ENCODE results near the gene FOXF2. TPM values are rescaled to one million over a fixed set of nuclear protein-coding genes. Genes with fewer than 3 reads are reported as not detected.

FOXF2 gene
- total RNA-seq, 4 donors from 2014 or later: 0.51 to 0.88 (median 0.75) TPM; not detected in 1

GRCh38 chr6:1380625-1381427 is 8.6 kb upstream of the FOXF2 start:
- TF ChIP-seq, protein P1, sequence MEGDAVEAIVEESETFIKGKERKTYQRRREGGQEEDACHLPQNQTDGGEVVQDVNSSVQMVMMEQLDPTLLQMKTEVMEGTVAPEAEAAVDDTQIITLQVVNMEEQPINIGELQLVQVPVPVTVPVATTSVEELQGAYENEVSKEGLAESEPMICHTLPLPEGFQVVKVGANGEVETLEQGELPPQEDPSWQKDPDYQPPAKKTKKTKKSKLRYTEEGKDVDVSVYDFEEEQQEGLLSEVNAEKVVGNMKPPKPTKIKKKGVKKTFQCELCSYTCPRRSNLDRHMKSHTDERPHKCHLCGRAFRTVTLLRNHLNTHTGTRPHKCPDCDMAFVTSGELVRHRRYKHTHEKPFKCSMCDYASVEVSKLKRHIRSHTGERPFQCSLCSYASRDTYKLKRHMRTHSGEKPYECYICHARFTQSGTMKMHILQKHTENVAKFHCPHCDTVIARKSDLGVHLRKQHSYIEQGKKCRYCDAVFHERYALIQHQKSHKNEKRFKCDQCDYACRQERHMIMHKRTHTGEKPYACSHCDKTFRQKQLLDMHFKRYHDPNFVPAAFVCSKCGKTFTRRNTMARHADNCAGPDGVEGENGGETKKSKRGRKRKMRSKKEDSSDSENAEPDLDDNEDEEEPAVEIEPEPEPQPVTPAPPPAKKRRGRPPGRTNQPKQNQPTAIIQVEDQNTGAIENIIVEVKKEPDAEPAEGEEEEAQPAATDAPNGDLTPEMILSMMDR (IDR thresholded peaks at IDR 0.05; ENCODE audit: low read depth): no peak

DNA sequence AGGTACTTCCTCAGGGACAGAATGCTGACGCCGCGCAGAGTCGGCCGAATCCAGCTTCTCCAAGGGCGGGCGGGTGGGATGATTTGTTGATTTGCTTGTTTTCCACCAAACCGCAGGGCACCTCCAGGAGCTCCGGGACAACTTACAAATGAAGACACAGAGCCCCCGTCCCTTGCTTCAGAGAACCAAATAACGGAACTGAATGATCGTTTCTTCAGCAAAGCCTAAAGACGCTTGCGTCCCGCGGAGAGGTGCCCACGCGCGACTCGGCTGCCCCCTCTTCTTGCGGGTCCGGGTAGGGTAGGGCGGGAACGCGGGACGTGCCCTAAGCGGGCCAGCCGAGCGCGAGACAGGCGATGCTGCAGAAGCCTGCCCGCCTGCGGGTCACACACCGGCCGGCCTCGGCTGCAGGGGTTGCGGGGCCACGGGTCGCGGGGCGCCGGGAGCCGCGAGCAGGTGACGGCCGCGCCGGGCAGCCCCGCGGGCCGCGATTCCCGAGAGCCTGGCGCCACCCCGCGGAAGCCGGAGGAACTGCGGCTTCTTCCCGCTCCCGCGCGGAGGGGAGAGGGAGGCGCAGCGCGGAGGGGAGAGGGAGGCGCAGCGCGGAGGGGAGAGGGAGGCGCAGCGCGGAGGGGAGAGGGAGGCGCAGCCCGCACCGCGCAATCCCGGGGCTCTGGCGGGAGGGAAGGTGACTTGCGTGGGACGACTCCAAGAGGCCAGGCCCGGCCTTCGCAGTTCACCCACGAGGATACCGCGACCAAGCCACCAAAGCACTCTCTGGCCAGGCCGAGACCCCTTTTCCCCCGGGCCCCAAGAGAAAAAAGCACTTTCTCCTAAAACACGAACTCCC is 7.7 kb upstream of the FOXF2 start:
- TF ChIP-seq, protein P1 (IDR thresholded peaks at IDR 0.05; ENCODE audit: low read depth): no peak

GRCh38 chr6:1382331-1382882 is 7.0 kb upstream of the FOXF2 start:
- TF ChIP-seq, protein P1 (IDR thresholded peaks at IDR 0.05; ENCODE audit: low read depth): no peak

- TF ChIP-seq, protein P1 (IDR thresholded peaks at IDR 0.05; ENCODE audit: low read depth): no peak
These were observed 6.3 kb upstream of the FOXF2 start for GRCh38 chr6:1382883-1383728.

GRCh38 chr6:1383729-1384548 is 5.4 kb upstream of the FOXF2 start:
- TF ChIP-seq, protein P1 (IDR thresholded peaks at IDR 0.05; ENCODE audit: low read depth): no peak

GRCh38 chr6:1384549-1385128 is 4.7 kb upstream of the FOXF2 start:
- TF ChIP-seq, protein P1 (IDR thresholded peaks at IDR 0.05; ENCODE audit: low read depth): no peak

Measured in subcutaneous adipose tissue (tissue), 4 donors.